GM19035 (cell line): ENCODE data around the gene TEP1.
"Not testable (repeated sequence)": the region's sequence is repeated elsewhere in the genome, so short reads cannot be mapped to it uniquely, and the experiment has no call there.

Experiments
- ATAC-seq: cut with Tn5 transposase; IDR thresholded peaks from one replicate; pipeline ENCODE4 v1.9.1; 2021; ENCODE audit not compliant: unreplicated experiment

Gene TEP1

DNA sequence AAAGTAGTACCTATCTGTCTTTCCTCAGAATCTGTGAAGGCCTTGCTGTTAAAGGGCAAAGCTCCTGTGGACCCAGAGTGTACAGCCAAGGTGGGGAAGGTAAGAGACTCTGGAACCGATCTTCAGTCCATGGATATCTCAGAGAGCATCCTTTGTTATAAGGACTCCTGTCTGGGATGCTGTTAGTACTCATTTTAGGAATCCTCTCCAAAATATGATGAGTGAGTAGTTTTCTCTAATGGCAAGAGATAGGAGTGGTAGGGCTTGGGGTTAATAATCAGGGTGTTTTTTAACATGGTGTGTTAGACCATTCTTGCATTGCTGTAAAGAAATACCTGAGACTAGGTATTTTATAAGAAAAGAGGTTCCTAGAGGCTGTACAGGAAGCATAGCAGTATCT, 67.9 kb downstream of the TEP1 start:
- no peak for ATAC-seq

DNA sequence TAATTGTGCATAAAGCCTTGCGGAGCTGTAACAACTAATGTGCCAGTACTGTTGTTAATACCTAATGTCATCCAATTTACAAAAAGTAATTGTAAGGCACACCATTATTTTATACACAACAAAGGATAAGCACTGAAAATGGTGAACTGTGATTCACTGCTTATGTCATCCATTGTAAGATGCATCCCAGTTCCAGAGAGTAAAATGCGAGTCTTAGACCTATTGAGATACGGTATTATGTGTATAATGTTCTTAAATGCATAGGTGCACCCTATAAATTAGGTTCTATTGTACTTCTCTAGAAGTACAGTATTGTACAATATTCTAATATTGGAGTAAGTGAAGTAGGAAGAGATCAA, 69.5 kb downstream of the TEP1 start:
- ATAC-seq = no peak

DNA sequence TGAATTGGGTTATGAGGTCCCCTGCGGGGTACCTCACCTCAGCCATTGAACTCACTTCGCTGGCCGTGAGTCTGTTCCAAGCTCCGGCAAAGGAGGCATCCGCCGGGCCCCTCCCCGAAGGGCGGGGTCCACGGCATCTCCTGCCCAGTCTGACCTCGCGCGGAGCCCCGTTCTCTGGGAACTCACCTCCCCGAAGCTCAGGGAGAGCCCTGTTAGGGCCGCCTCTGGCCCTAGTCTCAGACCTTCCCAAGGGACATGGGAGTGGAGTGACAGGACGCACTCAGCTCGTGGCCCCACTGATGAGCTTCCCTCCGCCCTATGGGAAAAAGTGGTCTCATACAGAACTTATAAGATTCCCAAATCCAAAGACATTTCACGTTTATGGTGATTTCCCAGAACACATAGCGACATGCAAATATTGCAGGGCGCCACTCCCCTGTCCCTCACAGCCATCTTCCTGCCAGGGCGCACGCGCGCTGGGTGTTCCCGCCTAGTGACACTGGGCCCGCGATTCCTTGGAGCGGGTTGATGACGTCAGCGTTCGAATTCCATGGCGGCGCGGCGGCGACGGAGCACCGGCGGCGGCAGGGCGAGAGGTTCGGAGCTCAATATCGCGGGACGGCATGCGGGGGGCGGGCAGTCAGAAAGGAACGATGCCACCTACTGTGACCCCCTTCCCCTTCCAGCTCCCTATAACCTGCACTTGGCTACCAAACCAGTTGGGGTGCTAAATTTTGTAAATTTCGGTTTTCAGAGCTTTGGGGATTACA, 70.0 kb downstream of the TEP1 start, which contains the start of gene PARP2:
TSS of gene PARP2 (plus strand) at position 544 of the 770 bp plus-strand sequence. CDS start at position 551, 7 bp downstream.
- peak; percentile 89 for ATAC-seq

GRCh38 chr14:20341646-20342045, 71.7 kb downstream of the TEP1 start:
- no peak for ATAC-seq

DNA sequence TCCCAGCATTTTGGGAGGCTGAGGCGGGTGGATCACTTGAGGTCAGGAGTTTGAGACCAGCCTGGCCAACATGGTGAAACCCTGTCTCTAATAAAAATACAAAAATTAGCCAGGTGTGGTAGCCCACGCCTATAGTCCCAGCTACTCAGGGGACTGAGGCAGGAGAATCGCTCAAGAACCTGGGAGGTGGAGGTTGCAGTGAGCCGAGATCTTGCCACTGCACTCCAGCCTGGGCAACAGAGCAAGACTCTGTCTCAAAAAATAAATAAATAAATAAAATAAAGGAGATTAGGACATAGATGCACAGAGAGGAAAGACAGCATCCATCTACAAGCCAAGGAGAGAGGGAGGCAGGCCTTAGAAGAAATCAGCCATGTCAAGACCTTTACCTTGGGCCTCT, 72.3 kb downstream of the TEP1 start:
- ATAC-seq = not testable (repeated sequence)

DNA sequence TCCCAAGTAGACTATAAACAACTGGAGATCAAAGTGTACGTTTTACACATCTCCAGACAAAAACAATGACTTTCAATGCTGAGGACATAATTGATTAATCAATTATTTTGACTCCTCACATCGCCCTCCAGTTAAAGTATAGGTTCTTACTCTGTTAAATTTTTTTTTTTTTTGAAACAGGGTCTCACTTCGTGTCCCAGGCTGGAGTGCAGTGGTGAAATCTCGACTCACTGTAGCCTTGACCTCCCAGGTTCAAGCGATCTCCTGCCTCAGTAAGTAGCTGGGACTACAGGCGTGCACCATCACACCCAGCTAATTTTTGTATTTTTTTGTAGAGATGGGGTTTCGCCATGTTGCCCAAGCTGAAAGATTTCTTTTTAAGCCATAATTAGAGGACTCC, 79.3 kb downstream of the TEP1 start:
- no peak for ATAC-seq

- ATAC-seq = no peak
Measured at GRCh38 chr14:20333494-20333841, 79.8 kb downstream of the TEP1 start.

DNA sequence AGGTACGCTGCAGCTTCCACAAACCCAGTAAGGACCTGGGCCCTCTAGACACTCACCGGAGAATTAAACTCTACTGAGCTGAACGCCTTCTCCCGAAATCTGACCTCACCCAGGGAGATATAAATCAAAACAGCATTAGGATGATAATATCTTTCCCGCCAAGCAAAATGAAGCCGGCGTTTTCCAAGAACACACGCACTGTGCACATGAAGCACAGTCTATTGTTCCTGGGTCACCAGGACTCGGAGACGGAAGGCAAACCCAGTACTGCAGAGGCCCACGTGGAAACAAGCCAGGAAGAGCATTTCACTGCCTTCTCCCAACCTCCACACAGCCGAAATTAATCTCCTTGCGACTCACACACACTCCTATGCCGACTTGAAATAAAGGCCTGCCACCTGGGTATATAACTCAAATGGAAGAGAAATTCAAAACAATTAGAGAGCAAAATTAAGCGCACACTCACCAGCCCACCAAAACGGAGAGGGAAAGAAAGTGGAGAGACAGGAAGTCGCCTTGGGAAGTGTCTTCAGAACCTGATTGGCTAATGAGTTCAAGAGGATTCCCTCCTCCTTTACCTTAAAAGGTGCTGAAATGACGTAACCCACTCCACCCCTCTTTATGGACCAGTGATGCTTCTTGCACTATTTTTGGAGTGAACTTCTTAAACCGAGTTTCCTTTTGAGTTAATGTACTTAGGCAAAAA, 80.4 kb downstream of the TEP1 start, which contains the start of gene CCNB1IP1:
TSS of gene CCNB1IP1 (minus strand) at position 492 of the 706 bp plus-strand sequence. CDS start 16,756 bp downstream, outside the sequence.
- peak; percentile 99 for ATAC-seq

DNA sequence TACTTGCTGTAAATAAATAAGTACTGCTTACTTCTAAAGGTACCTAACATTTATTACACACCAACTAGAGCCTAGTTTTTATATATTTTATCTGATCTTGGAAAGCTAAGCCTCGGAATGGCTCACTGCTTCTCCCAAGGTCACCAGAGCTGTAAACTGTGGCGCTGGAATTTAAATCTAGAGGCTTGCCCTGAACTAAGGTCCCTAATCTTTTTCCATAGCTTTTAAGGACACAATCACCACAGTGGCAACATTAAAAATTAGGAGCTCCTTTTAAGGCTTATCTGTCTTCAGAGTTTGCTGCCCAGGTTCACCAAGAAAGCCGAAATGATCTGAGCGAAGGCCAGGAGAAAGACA, 80.9 kb downstream of the TEP1 start:
- ATAC-seq = no peak

DNA sequence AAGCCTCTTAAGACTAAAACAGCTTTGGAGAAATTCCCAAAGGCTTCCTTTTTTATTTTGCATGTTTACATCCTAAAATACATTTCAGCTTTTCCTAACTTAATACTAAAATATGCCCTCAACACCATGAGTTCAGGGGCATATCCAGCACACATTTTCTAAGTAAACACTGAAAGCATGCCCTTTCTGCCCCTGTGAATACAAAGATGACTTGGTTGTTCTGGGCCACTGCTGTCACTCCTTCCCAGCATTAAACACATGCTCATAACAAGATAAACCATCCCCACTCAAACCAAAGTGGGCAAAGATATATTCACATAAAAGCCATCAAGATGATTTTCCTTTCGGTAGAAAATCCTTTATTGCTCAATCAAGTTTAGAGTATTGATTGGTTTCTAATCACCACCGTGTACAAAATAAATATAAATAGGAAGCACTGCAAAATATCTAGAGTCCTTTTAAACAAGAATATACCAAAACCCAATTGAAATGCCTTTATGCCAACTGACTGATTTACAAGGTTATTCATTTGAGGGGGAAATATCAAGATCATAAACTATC, 82.2 kb downstream of the TEP1 start:
- ATAC-seq = no peak

DNA sequence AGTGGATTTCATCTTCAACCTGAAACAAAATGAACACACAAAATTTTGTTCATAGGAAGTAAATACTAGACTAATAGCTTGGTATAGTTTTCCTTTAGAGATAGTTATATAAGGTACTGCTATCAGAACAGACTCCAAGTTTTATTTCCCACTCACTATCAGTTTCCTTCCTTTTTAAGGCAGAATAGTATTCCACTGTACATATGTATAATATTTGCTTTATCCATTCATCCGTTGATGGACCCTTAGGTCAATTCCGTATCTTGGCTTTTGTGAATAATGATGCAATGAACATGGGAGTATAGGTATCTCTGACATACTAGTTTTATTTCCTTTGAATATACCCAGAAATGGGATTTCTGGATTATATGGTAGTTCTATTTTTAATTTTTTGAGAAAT, 83.9 kb downstream of the TEP1 start:
- no peak for ATAC-seq

DNA sequence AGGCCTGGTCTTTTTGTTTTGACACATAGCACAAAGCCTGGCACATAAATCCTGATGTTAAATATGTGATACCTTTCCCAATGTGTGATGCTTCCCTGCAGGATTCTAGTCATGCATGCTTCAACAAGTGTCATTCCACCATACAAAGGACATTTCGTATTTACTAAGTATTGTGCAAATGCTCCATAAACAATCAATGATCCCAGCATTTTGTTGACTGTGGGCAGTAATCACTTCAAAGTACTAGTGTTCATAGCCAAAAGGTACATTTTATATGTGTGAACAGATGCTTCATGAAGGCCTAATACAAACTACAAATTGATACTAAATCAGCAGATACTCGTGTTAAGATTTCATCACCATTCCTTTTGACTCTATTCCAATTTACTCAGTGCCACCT, 84.6 kb downstream of the TEP1 start:
- ATAC-seq = no peak

DNA sequence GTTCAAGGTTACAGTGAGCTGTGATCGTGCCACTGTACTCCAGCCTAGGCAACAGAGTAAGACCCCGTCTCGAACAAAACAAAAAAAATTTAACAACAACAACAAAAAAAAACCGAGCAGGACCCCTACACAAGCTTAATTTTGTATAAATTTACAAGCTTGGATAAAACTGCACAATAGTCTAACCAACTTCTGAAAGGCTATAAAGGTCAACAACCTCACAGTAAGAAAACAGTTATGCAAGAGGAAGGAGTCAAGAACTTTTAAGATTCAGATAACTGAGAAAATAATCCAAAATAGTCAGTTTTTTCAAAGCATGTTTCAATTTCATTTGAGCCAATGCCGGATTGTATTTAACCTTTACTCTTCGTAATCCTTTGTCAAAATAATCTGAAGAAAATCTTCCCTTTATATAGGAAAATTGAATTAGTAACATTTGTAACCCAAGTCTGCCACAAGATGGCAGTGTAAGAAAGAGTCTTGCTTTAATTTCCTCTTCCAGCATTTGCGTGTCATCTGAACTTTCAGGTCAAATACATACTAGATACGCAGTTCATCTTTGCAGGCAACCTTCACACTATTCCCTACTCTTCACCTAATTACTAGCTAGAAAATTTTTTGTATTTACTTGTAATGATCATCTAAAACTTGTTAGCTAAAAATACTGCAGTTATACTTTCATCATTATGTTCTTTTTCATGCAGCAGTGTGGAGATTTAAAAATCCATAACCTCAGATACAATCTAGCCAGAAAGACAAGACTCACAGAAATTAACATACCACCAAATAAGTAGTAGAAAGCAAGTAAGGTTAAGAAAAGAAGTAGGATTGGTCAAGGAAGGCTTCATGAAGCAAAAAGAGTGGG, 86.1 kb downstream of the TEP1 start:
- no peak for ATAC-seq

DNA sequence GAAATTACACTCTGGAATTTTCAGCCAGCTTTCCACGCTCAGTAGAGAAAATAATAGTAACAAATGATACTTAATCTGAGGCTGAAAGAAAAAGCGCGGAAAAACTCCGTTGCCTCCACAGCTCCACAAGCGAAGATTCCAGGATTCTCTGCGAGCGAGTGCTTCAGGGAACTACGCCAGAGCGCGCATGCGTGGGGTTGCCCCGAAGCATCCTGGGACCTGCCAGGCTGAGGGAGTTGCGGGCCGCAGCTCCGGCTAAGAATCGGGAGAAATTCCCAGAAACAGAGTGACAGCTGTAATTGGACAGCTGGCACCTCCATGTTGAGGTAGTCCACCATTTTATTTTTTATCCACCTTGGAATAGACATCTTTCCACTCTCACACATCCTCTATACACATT, 95.6 kb downstream of the TEP1 start:
- no peak for ATAC-seq
